Calu3 (cell line): ENCODE results near the gene LDLRAD4. TPM values are rescaled to one million over a fixed set of nuclear protein-coding genes. Genes with fewer than 3 reads are reported as not detected.

Source experiments
- BruUV-seq: library from RNA; stranded (reverse); fragments of 400-500 nt; replicated peaks from 2 replicates; lab custom pipeline; 2021; lab: Mats Ljungman, UMichigan
- CTCF ChIA-PET: fragments of 300-600 bp; sonication (Branson Sonifier 250); formaldehyde crosslinking; loops from one replicate; lab custom pipeline; 2022; ENCODE audit warnings: antibody characterized with exemption; lab: Charles Lee
- DNase-seq: peaks from one replicate; pipeline ENCODE4 v3.0.0; 2022
- H3K27ac Mint-ChIP-seq: one replicate; pipeline ENCODE4 v1.8.0; 2022; ENCODE audit warnings: mixed read lengths; ENCODE audit not compliant: unreplicated experiment
- H3K27me3 Mint-ChIP-seq: one replicate; pipeline ENCODE4 v1.8.0; 2022; ENCODE audit warnings: mixed read lengths; ENCODE audit not compliant: unreplicated experiment
- H3K36me3 Mint-ChIP-seq: one replicate; pipeline ENCODE4 v1.8.0; 2022; ENCODE audit warnings: mild to moderate bottlenecking, moderate library complexity, mixed read lengths; ENCODE audit not compliant: insufficient read depth, unreplicated experiment
- H3K4me1 Mint-ChIP-seq: one replicate; pipeline ENCODE4 v1.8.0; 2022; ENCODE audit warnings: mild to moderate bottlenecking, low read depth, mixed read lengths; ENCODE audit not compliant: unreplicated experiment
- H3K4me3 Mint-ChIP-seq: one replicate; pipeline ENCODE4 v1.8.0; 2022; ENCODE audit warnings: mild to moderate bottlenecking, low read depth, moderate library complexity, mixed read lengths; ENCODE audit not compliant: unreplicated experiment
- H3K9me3 Mint-ChIP-seq: one replicate; pipeline ENCODE4 v1.8.0; 2022; ENCODE audit warnings: low read depth, mixed read lengths; ENCODE audit not compliant: unreplicated experiment
- intact Hi-C: fragments of 100-400 bp; cut with micrococcal nuclease; formaldehyde crosslinking; loops from one replicate; pipeline ENCODE4 v1.10.0; 2022; ENCODE audit not compliant: unreplicated experiment
- total RNA-seq: library from RNA; stranded (reverse); gene quantifications from 2 replicates; pipeline ENCODE4 v1.2.3, GENCODE V29; 2022
- TF ChIP-seq, protein P1 (sequence below): fragments of 200-600 bp; IDR thresholded peaks from one replicate; pipeline ENCODE4 v1.8.0; 2022; ENCODE audit warnings: antibody characterized with exemption; ENCODE audit not compliant: unreplicated experiment

Gene LDLRAD4
- total RNA-seq, 1 experiment from 2014 or later: 0.50 TPM

GRCh38 chr18:13608791-13609532 is 390.4 kb downstream of the LDLRAD4 start:
- intact Hi-C loops: no loop called here
- TF ChIP-seq, protein P1, sequence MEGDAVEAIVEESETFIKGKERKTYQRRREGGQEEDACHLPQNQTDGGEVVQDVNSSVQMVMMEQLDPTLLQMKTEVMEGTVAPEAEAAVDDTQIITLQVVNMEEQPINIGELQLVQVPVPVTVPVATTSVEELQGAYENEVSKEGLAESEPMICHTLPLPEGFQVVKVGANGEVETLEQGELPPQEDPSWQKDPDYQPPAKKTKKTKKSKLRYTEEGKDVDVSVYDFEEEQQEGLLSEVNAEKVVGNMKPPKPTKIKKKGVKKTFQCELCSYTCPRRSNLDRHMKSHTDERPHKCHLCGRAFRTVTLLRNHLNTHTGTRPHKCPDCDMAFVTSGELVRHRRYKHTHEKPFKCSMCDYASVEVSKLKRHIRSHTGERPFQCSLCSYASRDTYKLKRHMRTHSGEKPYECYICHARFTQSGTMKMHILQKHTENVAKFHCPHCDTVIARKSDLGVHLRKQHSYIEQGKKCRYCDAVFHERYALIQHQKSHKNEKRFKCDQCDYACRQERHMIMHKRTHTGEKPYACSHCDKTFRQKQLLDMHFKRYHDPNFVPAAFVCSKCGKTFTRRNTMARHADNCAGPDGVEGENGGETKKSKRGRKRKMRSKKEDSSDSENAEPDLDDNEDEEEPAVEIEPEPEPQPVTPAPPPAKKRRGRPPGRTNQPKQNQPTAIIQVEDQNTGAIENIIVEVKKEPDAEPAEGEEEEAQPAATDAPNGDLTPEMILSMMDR: no peak
- H3K9me3 Mint-ChIP-seq: no peaks in the 10 kb centered on the region
- no peak overlapping the region for H3K27ac Mint-ChIP-seq
- no peaks in the 10 kb centered on the region for H3K4me1 Mint-ChIP-seq
- H3K4me3 Mint-ChIP-seq: no peak overlapping the region
- no peaks in the 10 kb centered on the region for H3K36me3 Mint-ChIP-seq
- DNase-seq: no peak
- CTCF ChIA-PET: no interaction called here
- peaks cover 45% of the 10 kb centered on the region for H3K27me3 Mint-ChIP-seq
- BruUV-seq: no TSS peak

DNA sequence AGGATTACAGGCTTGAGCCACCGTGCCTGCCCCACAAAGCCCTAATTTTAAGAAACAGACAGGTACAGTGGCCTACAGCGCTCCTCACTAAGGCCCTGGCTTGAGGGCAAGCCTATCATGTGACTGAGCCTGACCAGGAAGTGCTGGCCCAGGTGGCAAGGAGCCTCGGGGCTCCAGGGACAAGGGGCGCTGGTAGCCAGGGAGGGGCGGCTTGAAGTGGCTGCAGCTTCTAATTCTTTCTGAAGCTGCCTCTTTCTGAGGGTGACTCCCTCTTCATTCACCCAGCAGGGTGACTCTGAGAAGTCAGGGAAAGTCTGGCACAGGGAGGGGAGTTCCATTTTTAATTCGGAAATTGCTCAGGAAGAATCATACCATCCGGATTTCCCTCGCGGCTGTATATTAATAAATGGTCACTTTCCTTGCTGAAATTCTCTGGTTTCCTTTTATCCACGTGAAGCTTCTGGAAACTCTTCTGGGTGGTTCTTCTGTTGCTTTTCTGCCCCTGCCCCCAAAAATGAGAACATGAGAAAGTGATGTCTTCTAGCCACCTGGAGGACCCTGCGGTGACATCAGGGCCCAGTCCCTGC is 392.1 kb downstream of the LDLRAD4 start:
- Mint-ChIP-seq H3K4me3 (no peak overlapping the region), H3K27ac (no peak overlapping the region), H3K4me1 (no peaks in the 10 kb centered on the region), H3K36me3 (no peaks in the 10 kb centered on the region), H3K27me3 (peaks cover 62% of the 10 kb centered on the region), H3K9me3 (no peaks in the 10 kb centered on the region)
- TF ChIP-seq, protein P1: no peak
- CTCF ChIA-PET: no interaction called here
- no TSS peak for BruUV-seq
- DNase-seq: no peak
- intact Hi-C loops: no loop called here

- TF ChIP-seq, protein P1: no peak
- H3K4me3 Mint-ChIP-seq: no peak overlapping the region
- CTCF ChIA-PET: no interaction called here
- no peak overlapping the region for H3K27ac Mint-ChIP-seq
- H3K9me3 Mint-ChIP-seq: no peaks in the 10 kb centered on the region
- H3K27me3 Mint-ChIP-seq: peaks cover 68% of the 10 kb centered on the region
- no peaks in the 10 kb centered on the region for H3K4me1 Mint-ChIP-seq
- no peak for DNase-seq
- H3K36me3 Mint-ChIP-seq: no peaks in the 10 kb centered on the region
- BruUV-seq: no TSS peak
- intact Hi-C loops: no loop called here
These were observed 392.6 kb downstream of the LDLRAD4 start for GRCh38 chr18:13611142-13611600.

GRCh38 chr18:13611601-13612195 is 393.1 kb downstream of the LDLRAD4 start:
- TF ChIP-seq, protein P1: no peak
- intact Hi-C loops: no loop called here
- Mint-ChIP-seq H3K4me1 (no peaks in the 10 kb centered on the region), H3K4me3 (no peak overlapping the region), H3K27me3 (peaks cover 73% of the 10 kb centered on the region), H3K27ac (no peak overlapping the region), H3K9me3 (no peaks in the 10 kb centered on the region), H3K36me3 (no peaks in the 10 kb centered on the region)
- BruUV-seq: no TSS peak
- DNase-seq: no peak
- CTCF ChIA-PET: no interaction called here
